ENCODE data around the gene CHML.

DNA sequence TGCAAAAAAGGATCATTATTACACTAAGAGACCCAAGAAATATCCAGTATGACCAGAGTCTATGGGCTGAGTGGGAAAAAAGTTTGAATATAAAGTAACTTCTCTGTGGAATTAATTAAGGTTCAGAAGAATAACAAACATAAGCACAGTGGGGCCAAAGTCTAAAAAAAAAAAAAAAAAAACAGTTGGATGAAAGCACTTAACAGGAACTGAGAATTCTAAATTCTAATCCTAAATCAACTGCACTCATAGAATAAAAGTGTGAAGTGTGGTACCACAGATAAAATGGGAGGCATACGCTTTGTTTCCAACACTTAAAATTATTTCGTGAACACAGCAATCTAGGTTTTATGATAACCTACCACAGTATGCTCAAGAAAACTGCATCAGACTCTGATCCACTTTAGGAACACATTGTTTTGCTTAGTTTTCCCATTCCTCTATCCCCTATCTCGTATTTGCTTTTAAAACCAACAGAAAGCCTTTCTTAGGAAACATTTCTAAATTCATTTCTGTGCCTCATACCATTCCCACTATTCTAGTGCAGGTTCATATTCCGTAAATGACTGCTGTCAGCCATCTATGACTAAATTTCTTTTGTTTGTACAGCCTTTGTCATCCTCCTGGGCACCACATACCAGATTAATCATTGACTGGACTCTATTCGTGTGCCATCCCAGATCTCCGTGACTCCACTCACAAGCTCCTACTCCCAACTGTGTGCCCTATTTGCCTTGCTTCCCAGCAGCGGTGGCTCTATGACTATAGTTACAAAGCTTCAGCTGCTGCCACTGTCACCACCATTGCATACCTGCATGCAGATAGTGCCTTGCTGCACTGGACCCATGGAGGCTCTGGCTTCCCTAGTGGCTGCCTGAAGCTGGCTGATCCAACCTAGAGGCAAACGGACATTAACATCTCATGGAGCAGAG, 24.9 kb downstream of the CHML start:
- no peak for TF ChIP-seq EZH2phosphoT487 (IDR thresholded peaks at IDR 0.05; ENCODE audit: insufficient read depth, low read depth)
- TF ChIP-seq EZH2 (IDR thresholded peaks at IDR 0.05; ENCODE audit: insufficient read depth, poor library complexity, severe bottlenecking), result no peak
